HG03108 (cell line): Measurements from ENCODE around the gene ABR.
"Not testable (repeated sequence)": the region's sequence is repeated elsewhere in the genome, so short reads cannot be mapped to it uniquely, and the experiment has no call there.

Source experiments
- ATAC-seq: cut with Tn5 transposase; IDR thresholded peaks from one replicate; pipeline ENCODE4 v1.9.1; 2021; ENCODE audit warnings: moderate library complexity; ENCODE audit not compliant: unreplicated experiment

ABR gene

DNA sequence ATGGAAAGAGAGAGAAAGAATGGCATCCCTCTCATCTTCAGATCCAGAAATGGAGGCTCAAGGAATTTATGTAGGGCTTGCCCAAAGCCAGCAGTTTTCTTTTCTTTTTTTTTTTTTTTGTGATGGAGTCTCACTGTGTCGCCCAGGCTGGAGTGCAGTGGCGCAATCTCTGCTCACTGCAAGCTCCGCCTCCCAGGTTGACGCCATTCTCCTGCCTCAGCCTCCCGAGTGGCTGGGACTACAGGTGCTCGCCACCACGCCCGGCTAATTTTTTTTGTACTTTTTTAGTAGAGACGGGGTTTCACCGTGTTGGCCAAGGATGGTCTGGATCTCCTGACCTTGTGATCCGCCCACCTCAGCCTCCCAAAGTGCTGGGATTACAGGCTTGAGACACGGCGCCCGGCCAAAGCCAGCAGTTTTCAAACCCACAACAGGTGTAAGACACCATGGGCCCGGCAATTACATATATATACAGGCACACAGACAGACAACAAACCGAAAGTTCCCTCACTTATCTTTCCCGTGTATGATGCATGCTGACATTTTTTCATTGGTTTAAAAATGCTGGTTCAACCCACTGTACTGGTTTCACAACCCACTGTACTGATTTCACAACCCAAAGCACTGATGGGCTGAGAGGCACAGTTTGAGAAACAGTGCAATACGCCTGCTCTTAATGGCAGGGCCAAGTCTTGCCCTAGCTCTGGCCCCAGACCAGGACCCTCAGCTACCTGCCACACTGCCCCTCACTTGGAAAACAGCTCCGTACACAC, 81.6 kb downstream of the ABR start:
- ATAC-seq = not testable (repeated sequence)

DNA sequence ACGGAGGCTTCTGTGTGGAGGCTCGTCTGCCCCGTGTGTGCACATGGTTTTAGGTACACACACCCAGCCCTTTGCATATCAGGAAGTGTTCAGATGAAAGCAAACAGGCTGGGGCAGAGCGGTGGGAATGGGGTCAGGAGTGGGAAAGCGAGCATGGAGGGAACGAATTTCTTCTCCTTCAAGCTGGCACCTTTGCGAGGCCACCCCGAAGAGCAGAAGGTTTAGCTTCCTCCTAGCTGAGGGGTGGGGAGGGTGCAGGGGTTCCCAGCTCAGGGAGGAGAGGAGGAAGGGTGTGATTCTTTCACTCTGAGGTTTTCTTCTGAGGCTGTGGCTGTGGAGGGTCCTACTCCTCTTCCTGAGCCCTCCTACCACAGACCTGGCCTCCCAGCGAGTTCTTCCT, 83.6 kb downstream of the ABR start:
- ATAC-seq = no peak

DNA sequence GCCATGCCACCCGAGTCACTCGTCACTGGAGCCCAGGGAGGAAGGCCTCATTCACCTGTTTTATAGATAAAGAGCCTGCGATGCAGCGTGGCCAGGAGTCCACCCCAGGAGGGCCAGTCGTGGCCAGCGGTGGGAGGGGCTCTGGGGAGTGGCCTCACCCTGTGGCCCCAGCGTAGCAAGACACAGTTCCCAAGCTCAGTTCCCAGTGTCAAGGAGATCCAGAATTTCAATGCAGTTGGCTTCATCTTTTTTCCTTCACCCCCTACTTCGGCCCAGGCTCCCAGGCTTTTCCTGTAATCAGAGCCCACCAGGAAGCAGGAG, 84.0 kb downstream of the ABR start:
- no peak for ATAC-seq

DNA sequence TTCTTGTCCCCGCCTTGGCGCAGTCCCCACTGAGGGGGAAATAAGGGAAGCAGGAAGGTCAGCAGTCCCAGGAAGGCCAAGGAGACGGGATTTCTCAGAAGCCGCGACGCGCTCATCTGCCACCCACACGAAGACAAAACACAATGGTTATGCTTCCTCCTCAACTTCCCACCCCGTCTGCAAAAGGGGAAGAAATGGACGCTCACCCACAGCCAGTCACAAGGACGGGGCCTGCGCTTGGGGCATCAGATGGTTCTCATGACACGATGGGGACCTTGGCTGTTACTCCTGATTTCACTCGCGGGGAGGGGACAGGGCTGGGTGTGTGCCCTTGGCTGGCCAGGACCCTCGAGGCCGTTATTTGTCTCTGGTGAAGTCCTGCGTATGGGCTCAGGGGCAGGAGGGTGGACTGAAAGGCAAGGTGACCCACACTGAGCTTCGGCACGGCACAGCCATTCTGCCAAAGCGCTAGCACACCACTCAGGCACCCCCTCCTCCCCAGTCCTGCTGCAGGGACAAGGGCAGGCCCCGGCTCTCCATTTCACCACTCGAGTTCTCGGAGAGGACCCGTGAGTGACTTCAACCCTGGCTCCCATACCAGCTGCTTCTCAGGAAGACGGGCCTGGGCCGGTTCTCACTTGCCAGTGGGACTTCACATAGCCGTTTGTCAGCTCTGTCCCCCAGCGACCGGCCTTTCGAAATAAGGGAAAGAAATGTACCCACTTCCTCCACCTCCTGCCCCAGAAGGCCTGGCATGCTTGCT, 84.5 kb downstream of the ABR start:
- ATAC-seq = no peak

DNA sequence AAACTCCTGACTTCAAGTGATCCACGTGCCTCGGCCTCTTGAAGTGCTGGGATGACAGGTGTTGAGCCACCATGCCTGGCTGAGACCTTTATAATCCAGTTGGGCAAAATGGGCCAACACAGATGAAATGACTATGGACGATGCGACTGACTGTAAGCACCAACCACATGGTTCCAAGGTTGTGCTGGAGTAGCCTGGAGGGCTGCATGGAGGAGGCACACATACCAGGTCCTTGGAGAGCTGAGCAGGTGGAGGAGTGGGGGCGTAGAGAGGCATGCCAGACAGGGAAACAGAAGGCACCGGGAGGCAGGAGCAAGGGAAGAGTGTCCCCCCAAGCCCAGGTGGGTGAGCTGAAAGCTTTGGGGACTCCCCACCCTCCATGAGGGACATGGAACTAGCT, 85.2 kb downstream of the ABR start:
- no peak for ATAC-seq

DNA sequence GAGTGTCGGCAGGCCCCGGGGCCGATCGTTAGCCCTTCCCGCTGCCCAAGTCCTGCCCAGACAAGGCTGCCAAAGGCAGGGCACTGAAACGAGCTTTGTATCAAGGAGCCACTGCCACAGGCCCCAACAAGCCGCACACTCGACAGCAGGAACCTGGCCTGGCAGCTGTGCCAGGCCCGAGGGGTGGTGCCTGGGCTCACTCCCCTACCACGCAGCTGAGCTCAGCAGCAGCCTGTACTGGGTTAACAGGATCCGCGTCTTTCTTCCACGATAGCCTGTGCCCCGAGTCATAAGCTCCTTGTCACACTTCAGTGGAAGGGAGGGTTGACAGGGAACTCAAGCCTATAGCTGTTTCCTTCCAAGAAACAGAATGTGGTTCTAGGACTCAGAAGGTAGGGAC, 87.9 kb downstream of the ABR start:
- no peak for ATAC-seq

DNA sequence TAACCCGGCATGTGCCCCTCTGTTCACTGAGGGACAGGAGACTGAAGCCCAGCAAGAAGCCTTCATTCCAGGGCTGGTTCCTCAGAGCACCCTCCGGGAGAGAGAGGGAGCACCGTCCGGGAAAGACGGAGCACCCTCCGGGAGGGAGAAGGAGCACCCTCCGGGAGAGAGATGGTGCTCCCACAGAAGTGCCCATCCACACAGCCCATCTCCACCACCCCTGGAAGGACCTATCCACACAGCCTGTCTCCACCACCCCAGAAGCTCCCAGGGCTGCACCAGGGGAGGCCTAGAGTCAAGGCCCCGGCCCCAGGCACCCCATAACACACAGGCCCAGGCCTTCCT, 88.6 kb downstream of the ABR start:
- ATAC-seq = no peak

DNA sequence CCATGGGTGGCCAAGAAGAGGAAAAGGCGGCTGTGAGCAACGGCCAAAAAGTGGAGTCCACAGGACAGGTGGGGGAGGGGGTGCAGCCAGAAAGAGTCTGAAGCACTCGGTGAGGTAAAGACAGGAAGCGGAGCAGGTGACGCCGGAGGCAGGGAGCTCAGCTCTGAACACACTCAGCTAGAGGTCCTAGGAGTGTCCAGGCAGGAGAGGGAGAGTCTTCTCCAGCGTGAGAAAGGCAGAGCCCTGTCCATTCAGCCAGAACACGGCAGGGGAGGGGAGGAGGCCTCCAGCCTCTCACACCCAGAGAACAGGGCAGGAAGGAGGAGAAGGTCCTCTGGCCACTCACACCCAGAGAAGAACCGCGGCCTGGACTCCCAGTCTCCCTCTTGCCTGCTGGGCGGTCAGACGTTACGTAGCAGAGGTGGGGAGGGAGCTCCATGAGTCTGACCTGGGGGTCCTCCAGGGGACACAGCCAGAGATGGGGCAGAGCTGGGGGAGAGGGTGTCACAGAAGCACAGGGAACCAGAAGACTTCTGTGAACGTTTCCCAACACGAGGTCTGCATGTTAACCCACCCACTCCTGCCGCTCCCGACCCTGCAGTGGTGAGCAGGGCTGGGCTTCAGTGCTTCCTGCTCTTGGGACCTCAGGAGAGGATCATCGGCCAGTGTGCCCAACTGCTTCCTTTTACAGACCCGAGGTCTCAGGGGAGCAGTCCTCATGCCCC, 89.2 kb downstream of the ABR start:
- no peak for ATAC-seq

DNA sequence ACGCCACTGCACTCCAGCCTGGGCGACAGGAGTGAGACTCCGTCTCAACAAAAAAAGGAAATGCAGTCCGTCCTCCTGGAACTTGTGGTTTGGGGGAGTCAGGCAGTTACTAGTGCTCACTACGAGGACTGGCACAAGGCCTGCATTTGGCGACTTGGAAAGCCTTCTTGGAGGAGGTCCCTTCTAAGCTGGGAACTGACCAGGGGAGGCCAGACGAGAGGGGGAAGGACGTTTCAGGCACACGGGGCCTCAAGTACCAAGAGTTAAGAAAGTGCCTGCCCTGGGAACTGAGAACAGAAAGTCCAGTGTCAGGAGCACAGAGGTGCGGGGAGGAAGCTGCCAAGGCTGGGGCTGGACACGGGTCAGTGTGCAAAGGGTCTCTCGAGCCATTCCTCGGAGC, 89.9 kb downstream of the ABR start:
- no peak for ATAC-seq

DNA sequence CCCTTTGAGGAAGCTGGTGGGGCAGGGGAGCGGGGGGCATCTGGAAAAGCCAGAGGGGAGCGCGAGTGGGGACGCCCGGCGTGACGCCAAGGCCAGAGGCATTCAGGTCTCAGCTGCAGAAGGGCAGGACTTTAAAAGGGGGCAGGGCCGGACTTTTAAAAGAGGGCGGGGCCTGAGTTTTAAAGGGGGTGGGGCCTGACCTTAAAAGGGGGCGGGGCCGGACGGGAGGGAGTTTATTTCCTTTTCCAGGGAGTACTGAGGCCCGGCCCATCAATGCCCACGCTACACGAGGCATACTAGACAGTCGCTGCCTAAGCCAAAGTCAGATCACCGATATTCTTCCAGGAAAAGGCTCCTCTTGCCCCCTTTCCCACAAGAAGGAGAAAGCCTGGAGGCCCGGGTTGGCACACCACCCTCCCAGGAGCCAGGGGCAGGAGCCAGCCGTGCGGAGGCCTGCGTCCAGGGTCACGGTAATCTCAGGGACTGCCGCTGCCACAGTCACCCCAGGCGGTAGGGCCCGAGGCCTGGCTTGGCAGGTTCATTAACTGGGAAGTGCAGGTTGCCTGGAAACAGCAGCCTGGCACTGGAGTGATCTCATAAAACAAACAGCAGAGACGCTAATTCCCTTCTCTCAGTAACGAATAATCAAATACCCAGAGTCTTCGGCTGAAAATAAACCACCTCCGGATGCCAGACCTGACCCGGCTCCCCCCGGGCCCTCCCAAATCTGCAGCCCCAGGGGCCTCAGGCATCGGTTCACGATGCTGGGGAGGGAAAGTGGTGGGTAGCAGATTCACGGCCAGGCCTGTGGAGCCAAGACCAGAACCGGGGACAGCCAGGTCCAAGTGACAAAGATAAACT, 92.2 kb downstream of the ABR start:
- no peak for ATAC-seq

DNA sequence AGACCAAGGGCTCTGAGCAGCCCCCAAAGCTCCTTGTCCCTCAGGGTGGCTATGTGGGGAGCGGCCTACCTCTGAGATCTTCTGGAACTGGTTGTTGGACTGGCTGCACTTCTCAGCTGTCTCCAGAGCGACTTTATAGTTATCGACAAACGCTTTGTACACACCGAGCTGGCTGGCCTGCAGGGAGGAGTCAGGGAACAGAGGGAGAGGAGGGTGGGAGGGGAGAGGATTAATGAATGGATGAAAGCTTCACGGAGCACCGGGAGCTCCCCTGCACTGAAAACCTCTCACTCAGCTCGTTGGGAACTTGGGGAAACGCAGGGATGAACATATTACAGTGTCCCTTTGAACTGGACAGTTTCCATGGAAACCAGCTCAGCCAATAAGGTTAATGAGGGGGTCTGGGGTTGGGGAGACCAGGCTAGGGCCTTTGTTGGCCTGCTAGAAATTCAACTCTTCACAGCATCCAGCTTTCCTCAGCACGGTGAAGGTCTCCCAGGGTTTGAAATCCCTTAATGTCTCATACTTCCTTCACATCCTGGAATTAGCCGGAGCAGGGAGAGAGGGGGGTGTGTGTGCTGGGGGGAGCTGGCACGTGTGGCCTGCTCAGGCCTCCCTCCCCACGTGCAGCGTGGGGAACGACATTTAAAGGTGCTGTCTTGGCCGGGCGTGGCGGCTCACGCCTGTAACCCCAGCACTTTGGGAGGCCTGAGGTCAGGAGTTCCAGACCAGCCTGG, 96.2 kb downstream of the ABR start:
- ATAC-seq = no peak

DNA sequence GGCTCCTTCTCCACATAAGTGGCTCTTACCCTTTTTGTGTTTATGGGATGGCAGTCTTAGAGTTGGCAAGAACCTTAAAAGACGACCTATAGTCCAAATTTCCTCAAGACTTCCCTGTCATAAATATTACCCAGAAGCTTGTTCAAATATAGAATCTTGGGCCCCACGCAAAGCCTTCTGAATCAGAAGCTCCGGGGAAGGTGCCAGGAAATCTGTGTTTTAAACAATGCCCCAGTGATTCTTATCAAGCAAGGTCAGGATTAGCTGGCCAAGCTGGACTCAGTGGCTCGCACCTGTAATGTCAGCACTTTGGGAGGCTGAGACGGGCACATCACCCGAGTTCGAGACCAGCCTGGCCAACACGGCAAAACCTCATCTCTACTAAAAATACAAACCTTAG, 97.2 kb downstream of the ABR start:
- ATAC-seq = no peak

DNA sequence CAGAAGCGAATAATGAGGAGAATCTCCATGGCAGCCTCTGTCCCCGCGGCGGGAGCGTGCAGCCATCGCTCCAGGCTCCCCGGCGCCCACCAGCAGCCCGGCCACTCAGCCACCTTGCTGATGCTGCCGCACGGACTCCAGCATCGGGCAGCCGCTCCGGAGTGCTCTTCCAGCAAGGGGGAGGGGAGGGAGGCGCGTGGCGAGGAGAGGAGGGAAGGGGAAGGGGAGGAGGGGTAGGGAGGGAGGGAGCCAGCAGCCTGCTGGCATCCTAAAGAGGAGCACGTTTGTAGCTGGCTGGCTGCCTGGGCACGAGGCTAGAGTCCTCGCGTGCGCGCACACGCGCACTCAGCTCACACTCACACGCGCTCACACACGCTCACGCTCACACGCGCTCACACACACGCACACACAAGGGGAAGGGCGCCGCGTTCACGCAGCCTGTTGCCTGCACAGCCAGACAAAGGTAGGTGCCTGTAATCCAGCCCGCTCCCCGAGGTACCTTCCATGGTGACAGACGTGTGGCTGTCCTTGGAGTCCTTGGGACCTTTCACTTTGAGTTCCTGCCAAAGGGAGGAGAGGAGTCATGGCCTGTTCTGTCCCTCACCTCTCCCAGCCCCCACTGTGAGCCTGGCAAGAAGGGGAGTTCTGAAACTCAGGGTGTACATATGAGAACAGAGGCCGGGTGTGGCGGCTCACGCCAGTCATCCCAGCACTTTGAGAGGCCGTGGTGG, 100.8 kb downstream of the ABR start:
- ATAC-seq = no peak

DNA sequence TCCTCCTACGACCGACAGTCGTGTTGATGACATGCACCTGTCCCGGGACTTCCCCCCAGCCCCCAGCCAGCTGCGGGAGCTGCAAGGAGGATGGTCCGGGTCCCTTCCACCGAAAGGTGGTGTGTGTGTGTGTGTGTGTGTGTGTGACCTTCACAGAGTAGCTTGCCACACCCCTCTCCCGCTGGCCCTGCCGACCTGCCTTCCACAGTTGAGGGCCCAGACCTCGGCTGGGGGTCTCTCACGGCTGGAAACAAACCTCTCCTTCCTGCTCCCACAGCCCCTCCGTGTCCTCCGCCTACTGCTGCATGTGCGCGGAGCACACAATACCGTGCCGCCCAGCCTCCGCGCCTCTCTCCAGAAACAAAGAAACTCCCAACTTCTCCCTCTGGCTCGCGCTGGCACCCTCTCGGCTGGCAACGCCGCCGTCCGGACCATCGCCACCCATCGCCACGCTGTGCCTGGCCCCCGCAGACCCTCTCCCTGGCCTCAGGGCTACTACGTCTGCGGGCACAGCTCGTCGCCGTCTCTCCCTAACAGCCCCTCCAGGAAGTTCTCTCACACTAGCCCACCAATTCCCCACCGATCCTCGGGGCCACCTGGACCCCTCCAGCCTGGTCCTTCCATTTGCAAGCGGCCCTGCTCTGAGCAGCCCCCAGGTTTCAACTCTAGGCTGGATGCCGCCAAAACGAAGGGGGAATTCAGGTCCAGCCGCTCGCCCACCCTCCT, 101.6 kb downstream of the ABR start:
- ATAC-seq = no peak

DNA sequence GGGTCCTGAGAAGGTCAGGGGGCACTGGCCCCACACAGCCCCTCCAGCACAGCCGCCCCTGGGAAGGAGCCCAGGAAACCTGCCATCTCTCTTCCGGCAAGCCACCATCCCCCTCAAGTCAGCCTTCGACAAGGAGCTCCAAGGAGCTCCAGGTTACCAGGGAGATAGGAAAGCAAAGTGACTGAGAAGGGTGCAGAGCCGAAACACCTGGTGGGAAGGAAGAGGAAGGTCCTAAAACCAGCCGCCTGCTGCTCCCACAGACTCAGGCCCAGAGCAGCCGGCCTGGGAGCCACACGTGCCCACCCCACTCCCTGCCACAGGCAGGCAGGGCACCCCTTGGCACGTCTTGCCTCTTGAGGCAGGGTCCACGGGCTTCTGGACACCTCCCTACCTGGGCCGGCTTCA, 102.2 kb downstream of the ABR start:
- ATAC-seq = no peak

DNA sequence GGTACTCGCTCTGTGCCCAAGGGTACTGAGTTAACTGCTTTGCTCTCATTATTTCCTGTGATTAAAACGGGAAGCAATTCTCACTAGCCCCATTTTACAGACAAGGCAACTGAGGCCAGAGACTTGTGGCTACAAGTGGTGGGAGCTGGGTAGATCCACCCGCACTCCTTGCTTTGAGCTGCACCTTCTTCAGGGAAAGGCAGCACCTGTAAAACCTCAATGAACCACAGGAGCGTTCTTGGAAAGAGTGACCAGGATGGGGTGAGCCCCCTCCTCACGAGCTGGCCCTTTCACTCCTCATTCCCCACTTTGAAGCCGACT, 102.8 kb downstream of the ABR start:
- ATAC-seq = no peak

DNA sequence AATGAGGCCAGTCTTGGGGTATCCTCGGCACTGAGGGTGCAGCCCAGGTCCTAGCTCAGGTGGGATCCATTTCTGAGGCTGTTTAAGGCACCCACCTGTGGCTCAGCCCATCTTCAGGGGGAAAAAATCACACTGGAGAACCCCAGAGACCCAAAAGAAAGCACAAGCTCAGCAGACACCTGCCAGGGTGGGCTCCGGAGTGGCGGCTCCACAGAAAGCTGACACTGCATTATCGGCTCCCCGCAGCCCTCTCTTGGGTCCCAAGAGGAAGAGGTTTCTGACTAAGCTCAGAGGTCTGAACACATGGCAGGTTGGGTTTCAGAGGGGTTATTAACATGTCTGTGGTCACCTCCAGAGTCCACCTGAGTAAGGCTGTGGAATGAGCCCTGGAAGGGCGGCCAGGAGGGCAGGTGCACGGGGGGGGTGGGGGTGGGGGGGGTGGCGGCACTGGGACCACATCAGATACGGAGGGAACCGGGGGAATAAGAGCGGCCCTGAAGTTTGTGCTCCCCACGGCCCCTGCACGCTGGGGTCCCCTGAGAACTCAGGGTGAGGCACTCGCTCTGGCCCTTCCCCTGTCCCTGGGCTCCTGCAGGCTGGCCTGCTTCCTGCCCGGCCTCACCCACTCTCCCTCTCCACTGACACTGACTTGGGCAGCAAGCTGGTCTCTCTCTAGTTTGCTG, 103.3 kb downstream of the ABR start:
- no peak for ATAC-seq

DNA sequence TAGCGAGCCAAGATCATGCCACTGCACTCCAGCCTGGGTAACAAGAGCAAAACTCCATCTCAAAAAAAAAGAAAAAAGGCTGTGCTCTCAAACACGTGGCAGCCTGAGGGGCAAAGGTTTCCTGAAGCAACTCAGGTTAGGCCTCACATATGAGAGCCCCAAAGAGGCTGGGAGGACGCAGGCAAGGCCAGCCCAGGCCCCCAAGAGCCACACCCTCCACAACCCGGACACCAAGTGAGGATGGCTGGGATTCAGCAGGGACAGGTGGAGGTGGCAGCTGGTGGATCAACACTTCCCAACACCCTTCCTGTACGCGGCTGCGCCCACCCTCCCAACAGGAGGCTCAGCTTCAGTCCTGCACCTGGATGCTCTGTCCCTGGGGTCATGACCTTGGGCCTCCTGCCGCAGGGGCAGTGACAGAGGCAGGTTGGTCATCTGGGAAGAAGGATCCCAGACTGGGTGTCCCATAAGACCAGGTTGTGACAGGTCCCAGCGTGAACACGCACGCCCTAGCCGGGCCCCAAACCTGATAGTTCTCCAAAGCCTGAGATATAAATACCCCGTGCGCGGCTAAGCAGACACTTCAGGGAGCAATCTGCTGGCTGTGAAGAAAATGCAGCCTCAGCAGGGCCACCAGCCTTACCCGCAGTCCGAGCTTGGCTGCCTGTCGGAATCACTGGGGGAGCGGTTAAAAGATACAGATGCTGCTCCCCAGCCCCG, 104.7 kb downstream of the ABR start:
- no peak for ATAC-seq
